ENCODE measurements around the gene KCTD10.

The KCTD10 gene

GRCh38 chr12:109477185-109477962, at the start of gene KCTD10, which contains the start of gene UBE3B:
KCTD10 (minus strand) TSS chr12:109477300; CDS start chr12:109477262, 38 bp downstream.
UBE3B (plus strand) TSS chr12:109477634; CDS start chr12:109483552, 5,918 bp downstream.
- H3K4me1 ChIP-seq (ENCODE audit: insufficient read depth, low read length) = peaks cover 5% of the 10 kb centered on the region; the same call in 1 of the 2 replicates
- no peaks in the 10 kb centered on the region for H3K9me3 ChIP-seq (ENCODE audit: insufficient read depth, low read depth, low read length)
- peak within 1 kb of the TSS; percentile 95 for H3K4me3 ChIP-seq (ENCODE audit: low read length)
- 0 out of 2 replicates have a peak, but pooled peaks cover 5% of the 10 kb centered on the region for H3K36me3 ChIP-seq (ENCODE audit: insufficient read depth, low read depth, low read length)
- peak within 1 kb of the TSS; percentile 93 for H3K9ac ChIP-seq (ENCODE audit: low read depth, low read length)
- H3K27me3 ChIP-seq (ENCODE audit: insufficient read depth, low read length) = no peaks in the 10 kb centered on the region
- H3K27ac ChIP-seq (ENCODE audit: low read length) = peak within 1 kb of the TSS; percentile 88

DNA sequence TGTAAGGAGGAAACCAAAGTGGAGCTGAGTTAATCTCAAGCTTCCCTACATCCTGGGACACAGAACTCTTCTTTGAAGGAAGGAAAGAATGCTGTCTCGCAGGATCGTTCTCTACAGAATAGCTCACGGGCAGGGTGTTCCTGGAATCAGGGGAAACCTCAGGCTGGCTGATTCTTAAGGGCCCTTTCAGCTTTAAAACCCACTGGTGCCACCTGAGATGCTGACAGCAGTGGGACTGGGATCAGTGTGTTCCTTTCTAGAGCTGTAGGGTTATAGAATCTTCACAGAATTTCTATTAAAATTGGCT, 48.1 kb upstream of the KCTD10 start:
- Histone ChIP-seq H3K4me1 (ENCODE audit: insufficient read depth, low read length) (no peaks in the 10 kb centered on the region; the same call in 1 of the 2 replicates), H3K9me3 (ENCODE audit: insufficient read depth, low read depth, low read length) (no peaks in the 10 kb centered on the region), H3K9ac (ENCODE audit: low read depth, low read length) (no peak overlapping the region), H3K27me3 (ENCODE audit: insufficient read depth, low read length) (no peaks in the 10 kb centered on the region), H3K36me3 (ENCODE audit: insufficient read depth, low read depth, low read length) (peaks cover 28% of the 10 kb centered on the region), H3K27ac (ENCODE audit: low read length) (no peak overlapping the region), H3K4me3 (ENCODE audit: low read length) (no peak overlapping the region)

GRCh38 chr12:109524466-109525278, 47.6 kb upstream of the KCTD10 start:
- no peak overlapping the region for H3K27ac ChIP-seq (ENCODE audit: low read length)
- peaks cover 33% of the 10 kb centered on the region for H3K36me3 ChIP-seq (ENCODE audit: insufficient read depth, low read depth, low read length)
- no peak overlapping the region for H3K9ac ChIP-seq (ENCODE audit: low read depth, low read length)
- no peaks in the 10 kb centered on the region for H3K9me3 ChIP-seq (ENCODE audit: insufficient read depth, low read depth, low read length)
- H3K4me3 ChIP-seq (ENCODE audit: low read length) = no peak overlapping the region
- H3K4me1 ChIP-seq (ENCODE audit: insufficient read depth, low read length) = no peaks in the 10 kb centered on the region; the same call in 1 of the 2 replicates
- no peaks in the 10 kb centered on the region for H3K27me3 ChIP-seq (ENCODE audit: insufficient read depth, low read length)

GRCh38 chr12:109523504-109523903, 46.4 kb upstream of the KCTD10 start:
- H3K9ac ChIP-seq (ENCODE audit: low read depth, low read length) = no peak overlapping the region
- no peaks in the 10 kb centered on the region for H3K9me3 ChIP-seq (ENCODE audit: insufficient read depth, low read depth, low read length)
- no peak overlapping the region for H3K4me3 ChIP-seq (ENCODE audit: low read length)
- H3K4me1 ChIP-seq (ENCODE audit: insufficient read depth, low read length) = peaks cover 3% of the 10 kb centered on the region; the same call in 1 of the 2 replicates
- H3K27me3 ChIP-seq (ENCODE audit: insufficient read depth, low read length) = no peaks in the 10 kb centered on the region
- no peak overlapping the region for H3K27ac ChIP-seq (ENCODE audit: low read length)
- H3K36me3 ChIP-seq (ENCODE audit: insufficient read depth, low read depth, low read length) = peaks cover 40% of the 10 kb centered on the region

DNA sequence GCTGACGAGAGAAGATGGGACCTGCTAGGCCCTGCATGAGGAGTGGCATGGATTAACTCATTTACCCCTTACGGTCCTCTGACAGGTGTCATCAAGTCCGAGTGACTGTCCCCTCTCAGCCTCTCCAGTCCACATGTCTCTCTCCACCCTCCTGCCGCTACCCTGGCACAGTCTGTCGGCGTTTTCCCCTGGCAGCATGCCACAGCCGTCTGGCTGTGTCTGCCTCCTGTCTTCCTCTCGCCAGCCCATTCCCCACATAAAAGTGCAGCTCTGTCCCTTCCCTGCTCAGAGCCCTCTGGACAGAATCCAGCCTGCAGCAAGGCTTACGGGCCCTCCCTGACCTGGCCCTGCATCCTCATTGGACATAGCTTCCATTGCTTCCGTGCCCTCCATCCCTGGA, 46.0 kb upstream of the KCTD10 start:
- no peak overlapping the region for H3K9ac ChIP-seq (ENCODE audit: low read depth, low read length)
- peaks cover 41% of the 10 kb centered on the region for H3K36me3 ChIP-seq (ENCODE audit: insufficient read depth, low read depth, low read length)
- H3K4me1 ChIP-seq (ENCODE audit: insufficient read depth, low read length) = peaks cover 3% of the 10 kb centered on the region; the same call in 1 of the 2 replicates
- no peak overlapping the region for H3K27ac ChIP-seq (ENCODE audit: low read length)
- no peak overlapping the region for H3K4me3 ChIP-seq (ENCODE audit: low read length)
- no peaks in the 10 kb centered on the region for H3K9me3 ChIP-seq (ENCODE audit: insufficient read depth, low read depth, low read length)
- no peaks in the 10 kb centered on the region for H3K27me3 ChIP-seq (ENCODE audit: insufficient read depth, low read length)

- H3K27me3 ChIP-seq (ENCODE audit: insufficient read depth, low read length) = no peaks in the 10 kb centered on the region
- H3K4me1 ChIP-seq (ENCODE audit: insufficient read depth, low read length) = peaks cover 3% of the 10 kb centered on the region; the same call in 1 of the 2 replicates
- peaks cover 53% of the 10 kb centered on the region for H3K36me3 ChIP-seq (ENCODE audit: insufficient read depth, low read depth, low read length)
- no peak overlapping the region for H3K4me3 ChIP-seq (ENCODE audit: low read length)
- no peak overlapping the region for H3K9ac ChIP-seq (ENCODE audit: low read depth, low read length)
- H3K27ac ChIP-seq (ENCODE audit: low read length) = no peak overlapping the region
- no peaks in the 10 kb centered on the region for H3K9me3 ChIP-seq (ENCODE audit: insufficient read depth, low read depth, low read length)
Observed at GRCh38 chr12:109521831-109522230, 44.7 kb upstream of the KCTD10 start.

DNA sequence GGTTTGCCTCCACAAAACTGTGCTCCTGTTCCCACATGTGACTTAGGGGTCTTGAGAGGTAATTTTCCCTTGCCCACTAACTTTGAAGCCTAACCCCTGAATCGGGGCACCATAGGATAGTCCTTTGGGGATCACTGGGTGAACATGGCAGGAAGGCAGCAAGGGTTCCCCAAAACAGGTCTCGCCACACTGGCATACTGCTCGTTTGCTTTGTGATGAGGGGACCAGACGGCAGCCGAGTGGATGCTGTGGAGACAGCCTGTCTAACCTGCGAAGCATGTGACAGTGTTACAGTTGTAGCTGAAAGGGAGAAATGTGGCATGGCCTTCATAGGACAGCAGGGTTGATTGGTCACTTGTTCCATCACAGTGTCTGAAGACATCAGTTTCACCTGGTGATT, 42.7 kb upstream of the KCTD10 start:
- Histone ChIP-seq H3K9me3 (ENCODE audit: insufficient read depth, low read depth, low read length) (no peaks in the 10 kb centered on the region), H3K27me3 (ENCODE audit: insufficient read depth, low read length) (no peaks in the 10 kb centered on the region), H3K9ac (ENCODE audit: low read depth, low read length) (no peak overlapping the region), H3K27ac (ENCODE audit: low read length) (no peak overlapping the region), H3K4me1 (ENCODE audit: insufficient read depth, low read length) (peaks cover 3% of the 10 kb centered on the region; the same call in 1 of the 2 replicates), H3K36me3 (ENCODE audit: insufficient read depth, low read depth, low read length) (peaks cover 53% of the 10 kb centered on the region), H3K4me3 (ENCODE audit: low read length) (no peak overlapping the region)

DNA sequence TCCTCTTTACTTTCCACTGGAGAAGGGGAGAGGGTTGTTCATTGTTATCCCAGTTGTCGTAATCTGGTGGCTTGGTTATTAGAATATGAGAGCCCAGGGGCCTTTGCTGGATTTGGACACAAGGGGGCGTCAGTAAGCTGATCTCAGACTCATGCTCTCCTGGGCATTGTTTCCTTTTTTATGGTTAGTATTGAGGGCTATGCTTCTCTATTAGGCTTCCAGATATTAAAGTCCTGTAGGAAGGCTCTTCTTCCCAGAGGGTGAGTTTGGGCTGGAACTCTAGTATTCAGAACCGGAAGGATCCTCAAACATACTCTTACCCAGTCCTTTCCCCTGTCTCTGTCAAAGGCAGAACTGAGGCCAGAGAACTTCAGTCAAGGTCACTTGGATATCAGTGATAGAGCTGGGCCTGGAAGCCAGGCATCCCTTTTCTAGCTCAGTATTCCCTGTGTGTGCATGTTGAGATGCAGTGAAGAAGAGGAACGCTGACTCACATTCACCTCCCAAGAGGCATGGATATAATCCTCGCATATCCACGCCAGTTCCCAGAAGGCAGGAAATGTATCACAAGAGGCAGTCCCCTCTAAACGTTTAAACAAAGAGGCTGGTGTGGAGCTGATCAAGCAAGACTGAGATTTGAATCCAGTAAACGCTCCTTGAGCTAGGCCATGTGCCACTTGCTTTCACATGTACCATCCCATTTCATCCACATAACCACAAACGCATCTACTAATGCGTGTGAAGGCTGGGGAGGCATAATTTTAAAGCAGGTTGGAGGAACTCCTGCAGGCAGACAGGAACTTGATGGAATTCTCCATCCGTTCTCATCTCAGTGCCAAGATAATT, 41.9 kb upstream of the KCTD10 start:
- Histone ChIP-seq H3K9ac (ENCODE audit: low read depth, low read length) (0 out of 2 replicates have a peak overlapping the region, but pooled peaks have one; percentile 6), H3K4me1 (ENCODE audit: insufficient read depth, low read length) (peaks cover 3% of the 10 kb centered on the region; the same call in 1 of the 2 replicates), H3K27ac (ENCODE audit: low read length) (no peak overlapping the region), H3K27me3 (ENCODE audit: insufficient read depth, low read length) (no peaks in the 10 kb centered on the region), H3K36me3 (ENCODE audit: insufficient read depth, low read depth, low read length) (peaks cover 54% of the 10 kb centered on the region), H3K9me3 (ENCODE audit: insufficient read depth, low read depth, low read length) (no peaks in the 10 kb centered on the region), H3K4me3 (ENCODE audit: low read length) (no peak overlapping the region)

DNA sequence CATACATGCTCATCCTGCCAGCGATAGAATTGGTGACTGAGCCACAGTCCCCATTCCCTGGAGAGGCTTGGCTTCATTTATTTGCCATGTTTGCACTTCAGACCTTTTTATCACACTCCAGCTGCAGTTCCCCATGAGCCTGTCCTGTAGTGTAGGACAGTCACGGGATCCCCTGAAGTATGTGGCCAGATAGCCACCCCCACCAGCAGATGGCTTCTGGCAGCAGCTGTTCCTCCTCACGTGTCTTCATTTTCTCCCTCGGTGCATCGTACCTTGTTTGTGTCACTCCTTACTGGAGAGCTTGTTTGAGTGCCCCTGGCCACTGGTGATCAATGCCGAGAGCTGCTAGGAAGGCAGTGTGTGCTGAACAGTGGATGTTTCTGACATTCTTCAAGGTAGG, 40.5 kb upstream of the KCTD10 start:
- peaks cover 59% of the 10 kb centered on the region for H3K36me3 ChIP-seq (ENCODE audit: insufficient read depth, low read depth, low read length)
- H3K27ac ChIP-seq (ENCODE audit: low read length) = no peak overlapping the region
- H3K9ac ChIP-seq (ENCODE audit: low read depth, low read length) = no peak overlapping the region
- H3K4me1 ChIP-seq (ENCODE audit: insufficient read depth, low read length) = peaks cover 3% of the 10 kb centered on the region; the same call in 1 of the 2 replicates
- no peak overlapping the region for H3K4me3 ChIP-seq (ENCODE audit: low read length)
- no peaks in the 10 kb centered on the region for H3K27me3 ChIP-seq (ENCODE audit: insufficient read depth, low read length)
- no peaks in the 10 kb centered on the region for H3K9me3 ChIP-seq (ENCODE audit: insufficient read depth, low read depth, low read length)

- H3K4me3 ChIP-seq (ENCODE audit: low read length) = no peak overlapping the region
- no peaks in the 10 kb centered on the region for H3K9me3 ChIP-seq (ENCODE audit: insufficient read depth, low read depth, low read length)
- H3K9ac ChIP-seq (ENCODE audit: low read depth, low read length) = no peak overlapping the region
- peaks cover 2% of the 10 kb centered on the region; the same call in 1 of the 2 replicates for H3K4me1 ChIP-seq (ENCODE audit: insufficient read depth, low read length)
- H3K27ac ChIP-seq (ENCODE audit: low read length) = no peak overlapping the region
- H3K27me3 ChIP-seq (ENCODE audit: insufficient read depth, low read length) = no peaks in the 10 kb centered on the region
- peaks cover 58% of the 10 kb centered on the region for H3K36me3 ChIP-seq (ENCODE audit: insufficient read depth, low read depth, low read length)
Observed at GRCh38 chr12:109513977-109514376, 36.9 kb upstream of the KCTD10 start.

DNA sequence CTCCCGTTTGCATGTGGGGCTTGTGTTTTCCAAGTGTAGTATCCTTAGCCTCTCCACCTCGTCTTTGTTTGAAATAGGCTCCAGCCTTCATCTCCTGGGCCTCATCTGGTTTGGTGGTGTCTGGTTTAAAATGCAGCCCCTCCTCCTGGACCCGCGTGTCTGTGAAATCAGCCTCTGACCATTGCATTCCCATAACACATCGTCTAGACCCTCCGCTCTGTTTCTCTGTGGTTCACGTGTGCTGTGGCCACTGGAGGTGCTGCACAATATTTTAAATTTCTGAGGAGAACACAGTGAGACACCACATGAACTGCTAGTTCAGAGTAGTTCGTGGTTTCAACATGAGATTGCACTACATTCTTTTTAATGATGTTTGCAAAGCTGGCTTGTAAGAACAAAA, 36.0 kb upstream of the KCTD10 start:
- Histone ChIP-seq H3K27me3 (ENCODE audit: insufficient read depth, low read length) (no peaks in the 10 kb centered on the region), H3K4me1 (ENCODE audit: insufficient read depth, low read length) (no peaks in the 10 kb centered on the region), H3K9me3 (ENCODE audit: insufficient read depth, low read depth, low read length) (no peaks in the 10 kb centered on the region), H3K36me3 (ENCODE audit: insufficient read depth, low read depth, low read length) (peaks cover 65% of the 10 kb centered on the region), H3K9ac (ENCODE audit: low read depth, low read length) (no peak overlapping the region), H3K4me3 (ENCODE audit: low read length) (no peak overlapping the region), H3K27ac (ENCODE audit: low read length) (no peak overlapping the region)
